Mammary epithelial cell (primary cell): ENCODE data around the gene GYG1.

Experiments used
- CTCF ChIP-seq, 2 donors: IDR thresholded peaks in 1 of 2; conservative IDR thresholded peaks in 1 of 2; 2 replicates each; pipeline ENCODE4 v1.5.1; 2011 to 2012; ENCODE audit warnings: inconsistent platforms in 2 of 2, low read length in 2 of 2, mild to moderate bottlenecking in 2 of 2, control low read depth in 1 of 2, low read depth in 1 of 2; ENCODE audit not compliant: insufficient read depth in 1 of 2; ENCODE audit errors: extremely low read depth in 1 of 2
- EZH2 ChIP-seq: IDR thresholded peaks from 2 replicates; pipeline ENCODE4 v1.6.1; 2012; ENCODE audit warnings: low read length, inconsistent platforms, borderline replicate concordance

GRCh38 chr3:148950806-148951205, 40.5 kb upstream of the GYG1 start:
- TF ChIP-seq CTCF (conservative IDR thresholded peaks at IDR 0.05 in 1 of 2, IDR thresholded peaks at IDR 0.05 in 1 of 2; ENCODE audit: extremely low read depth in 1 of 2, insufficient read depth in 1 of 2, low read depth in 1 of 2, low read length in 2 of 2) (peak; percentile 25 to 35), EZH2 (no peak)
